ENCODE measurements around the gene NDN.

DNA sequence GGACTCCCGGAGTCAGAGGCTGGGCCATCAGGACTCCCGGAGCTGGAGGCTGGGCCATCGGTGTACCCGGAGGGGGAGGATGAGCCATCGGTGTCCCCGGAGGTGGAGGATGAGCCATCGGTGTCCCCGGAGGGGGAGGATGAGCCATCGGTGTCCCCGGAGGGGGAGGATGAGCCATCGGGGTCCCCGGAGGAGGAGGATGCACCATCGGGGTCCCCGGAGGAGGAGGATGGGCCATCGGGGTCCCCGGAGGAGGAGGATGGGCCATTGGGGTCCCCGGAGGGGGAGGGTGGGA, 40.2 kb downstream of the NDN start:
- TF ChIP-seq, protein P1, sequence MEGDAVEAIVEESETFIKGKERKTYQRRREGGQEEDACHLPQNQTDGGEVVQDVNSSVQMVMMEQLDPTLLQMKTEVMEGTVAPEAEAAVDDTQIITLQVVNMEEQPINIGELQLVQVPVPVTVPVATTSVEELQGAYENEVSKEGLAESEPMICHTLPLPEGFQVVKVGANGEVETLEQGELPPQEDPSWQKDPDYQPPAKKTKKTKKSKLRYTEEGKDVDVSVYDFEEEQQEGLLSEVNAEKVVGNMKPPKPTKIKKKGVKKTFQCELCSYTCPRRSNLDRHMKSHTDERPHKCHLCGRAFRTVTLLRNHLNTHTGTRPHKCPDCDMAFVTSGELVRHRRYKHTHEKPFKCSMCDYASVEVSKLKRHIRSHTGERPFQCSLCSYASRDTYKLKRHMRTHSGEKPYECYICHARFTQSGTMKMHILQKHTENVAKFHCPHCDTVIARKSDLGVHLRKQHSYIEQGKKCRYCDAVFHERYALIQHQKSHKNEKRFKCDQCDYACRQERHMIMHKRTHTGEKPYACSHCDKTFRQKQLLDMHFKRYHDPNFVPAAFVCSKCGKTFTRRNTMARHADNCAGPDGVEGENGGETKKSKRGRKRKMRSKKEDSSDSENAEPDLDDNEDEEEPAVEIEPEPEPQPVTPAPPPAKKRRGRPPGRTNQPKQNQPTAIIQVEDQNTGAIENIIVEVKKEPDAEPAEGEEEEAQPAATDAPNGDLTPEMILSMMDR (IDR thresholded peaks at IDR 0.05; ENCODE audit: poor library complexity): no peak
- no peak for TF ChIP-seq EZH2 (IDR thresholded peaks at IDR 0.05; ENCODE audit: borderline replicate concordance)
